Breast epithelium (tissue), 3 donors: ENCODE data around the gene ARHGEF12.

Experiments used
- CTCF ChIP-seq, 3 donors: fragments of 450-650 bp; IDR thresholded peaks; one replicate each; pipeline ENCODE4 v1.5.1; 2016 to 2017; ENCODE audit warnings: antibody characterized with exemption in 3 of 3, mild to moderate bottlenecking in 3 of 3, moderate library complexity in 3 of 3
- POLR2A ChIP-seq: fragments of 450-650 bp; IDR thresholded peaks from one replicate; pipeline ENCODE4 v1.6.1; 2016; ENCODE audit warnings: antibody characterized with exemption, mild to moderate bottlenecking, moderate library complexity

- TF ChIP-seq POLR2A (no peak), CTCF (IDR thresholded peaks at IDR 0.05) (no peak)
Measured at GRCh38 chr11:120424970-120425332, 88.7 kb downstream of the ARHGEF12 start.
